ENCODE measurements around the gene FNBP1L.

- TF ChIP-seq CTCF (IDR thresholded peaks at IDR 0.05; ENCODE audit: low read length) (no peak), EZH2 (optimal IDR thresholded peaks at IDR 0.05; ENCODE audit: low read depth, low read length) (no peak), EZH2phosphoT487 (IDR thresholded peaks at IDR 0.05; ENCODE audit: low read length) (no peak)
These were observed 153.8 kb downstream of the FNBP1L start for GRCh38 chr1:93601686-93602085.

Data from MM.1S (cell line).